Measurements from ENCODE around the gene GPR37L1. TPM values are rescaled to one million over a fixed set of nuclear protein-coding genes. Genes with fewer than 3 reads are reported as not detected.

Gene GPR37L1
- total and polyA plus RNA-seq, 3 donors from 2014 or later, result 0.42 to 1.6 (median 0.56) TPM

- intact Hi-C loops (cut with DNase I; ENCODE audit: low total_unique reads), result no loop called here
These were observed 23.6 kb downstream of the GPR37L1 start for GRCh38 chr1:202146279-202146678.

DNA sequence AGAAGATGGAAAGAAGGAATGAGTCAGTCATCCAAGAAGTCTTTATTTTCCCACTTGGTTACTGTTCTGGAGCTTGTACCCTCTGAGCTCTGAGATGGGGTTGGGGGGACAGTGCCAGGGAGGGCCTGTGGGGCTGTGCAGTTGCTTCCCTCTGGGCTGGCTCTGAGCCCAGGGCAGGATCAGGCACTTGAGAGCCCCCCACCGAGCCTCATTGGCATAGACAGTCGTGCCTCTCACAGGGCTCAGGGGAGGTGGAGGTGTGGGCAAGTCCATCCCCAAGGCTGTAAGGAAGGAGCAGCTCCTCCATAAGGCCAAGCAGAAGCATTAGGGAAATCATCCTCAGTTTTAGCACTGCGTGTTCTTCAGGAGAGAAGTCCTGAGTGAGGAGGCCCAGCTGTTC, 24.3 kb downstream of the GPR37L1 start:
- Histone ChIP-seq H3K27me3 (no peaks in the 10 kb centered on the region), H3K36me3 (ENCODE audit: low read depth, missing control alignments) (no peaks in the 10 kb centered on the region), H3K9me3 (no peaks in the 10 kb centered on the region), H3K4me3 (no peak overlapping the region), H3K27ac (no peak overlapping the region), H3K4me1 (peaks cover 12% of the 10 kb centered on the region)
- WGBS, 2 donors, result 63% methylated on average over 3 of the region's 3 CpGs
- intact Hi-C loops (cut with DNase I; ENCODE audit: low total_unique reads), result no loop called here
- TF ChIP-seq CTCF (IDR thresholded peaks at IDR 0.05) (no peak), POLR2A (IDR thresholded peaks at IDR 0.05) (no peak)
- DNase-seq, result no peak

More at GRCh38 chr1:202146279-202146678, 23.6 kb downstream of the GPR37L1 start:
- no peak overlapping the region for H3K27ac ChIP-seq
- H3K27me3 ChIP-seq, result no peaks in the 10 kb centered on the region
- no peak for DNase-seq
- WGBS, 2 donors, result 91 to 92% methylated on average over 5 of the region's 5 CpGs
- TF ChIP-seq POLR2A (IDR thresholded peaks at IDR 0.05) (no peak), CTCF (IDR thresholded peaks at IDR 0.05) (no peak)
- H3K4me1 ChIP-seq, result peaks cover 14% of the 10 kb centered on the region
- no peaks in the 10 kb centered on the region for H3K9me3 ChIP-seq
- H3K4me3 ChIP-seq, result no peak overlapping the region
- no peaks in the 10 kb centered on the region for H3K36me3 ChIP-seq (ENCODE audit: low read depth, missing control alignments)

DNA sequence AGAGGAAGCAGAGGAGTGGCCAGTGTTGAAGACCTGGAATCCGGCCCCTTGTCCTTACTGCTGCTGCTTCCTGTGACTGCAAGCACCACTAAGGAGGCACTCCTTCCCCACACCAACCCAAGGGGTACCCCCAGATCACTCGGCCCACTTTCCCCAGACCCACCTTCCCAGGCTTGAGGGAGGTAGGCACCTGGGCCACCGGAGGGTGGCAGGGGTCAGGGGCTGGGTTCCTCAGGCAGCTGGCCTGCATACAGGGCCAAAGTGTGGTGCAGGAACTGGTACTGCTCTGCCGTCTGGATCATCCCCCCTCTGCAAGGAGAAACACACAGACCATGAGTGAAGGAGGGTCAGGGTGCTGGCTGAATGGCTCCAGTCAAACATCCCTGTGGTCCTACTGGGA, 25.7 kb downstream of the GPR37L1 start:
- no peak overlapping the region for H3K27ac ChIP-seq
- peaks cover 5% of the 10 kb centered on the region for H3K4me1 ChIP-seq
- H3K4me3 ChIP-seq, result no peak overlapping the region
- TF ChIP-seq POLR2A (IDR thresholded peaks at IDR 0.05), result no peak
- TF ChIP-seq CTCF (IDR thresholded peaks at IDR 0.05), result no peak
- no peaks in the 10 kb centered on the region for H3K36me3 ChIP-seq (ENCODE audit: low read depth, missing control alignments)
- DNase-seq, result no peak
- no peaks in the 10 kb centered on the region for H3K27me3 ChIP-seq
- intact Hi-C loops (cut with DNase I; ENCODE audit: low total_unique reads), result no loop called here
- WGBS, 2 donors, result 70 to 92% methylated on average over 4 of the region's 4 CpGs
- no peaks in the 10 kb centered on the region for H3K9me3 ChIP-seq

GRCh38 chr1:202149566-202149965, 26.8 kb downstream of the GPR37L1 start:
- intact Hi-C loops (cut with DNase I; ENCODE audit: low total_unique reads), result no loop called here

More at GRCh38 chr1:202149566-202149965, 26.8 kb downstream of the GPR37L1 start:
- no peak for DNase-seq
- Histone ChIP-seq H3K27ac (no peak overlapping the region), H3K36me3 (ENCODE audit: low read depth, missing control alignments) (no peaks in the 10 kb centered on the region), H3K9me3 (no peaks in the 10 kb centered on the region), H3K27me3 (no peaks in the 10 kb centered on the region), H3K4me1 (peaks cover 5% of the 10 kb centered on the region), H3K4me3 (no peak overlapping the region)
- WGBS, 2 donors, result 58 to 76% methylated on average over 4 of the region's 4 CpGs
- TF ChIP-seq CTCF (IDR thresholded peaks at IDR 0.05), result no peak
- TF ChIP-seq POLR2A (IDR thresholded peaks at IDR 0.05), result no peak

All from testis (tissue), 3 donors.